ENCODE results near the gene SRPRA.

SRPRA gene

GRCh38 chr11:126281245-126281644 lies 12.6 kb upstream of the SRPRA start:
- Histone ChIP-seq H3K27me3 (ENCODE audit: insufficient read depth, low read length, poor library complexity) (peaks cover 5% of the 10 kb centered on the region), H3K36me3 (ENCODE audit: insufficient read depth, low read length) (peaks cover 15% of the 10 kb centered on the region), H3K79me2 (ENCODE audit: insufficient read depth, low read length) (peaks cover 2% of the 10 kb centered on the region; the same call in 1 of the 2 replicates), H4K20me1 (ENCODE audit: insufficient read depth, low read length) (no peaks in the 10 kb centered on the region), H3K9ac (ENCODE audit: low read depth, low read length) (no peak overlapping the region), H3K4me1 (ENCODE audit: insufficient read depth, low read length) (peaks cover 25% of the 10 kb centered on the region), H2AFZ (ENCODE audit: low read depth, low read length) (no peak overlapping the region), H3K9me3 (ENCODE audit: insufficient read depth, low read length, severe bottlenecking) (no peaks in the 10 kb centered on the region), H3K4me3 (ENCODE audit: low read depth in 1 of 2, low read length in 2 of 2) (no peak overlapping the region), H3K4me2 (ENCODE audit: insufficient read depth, low read length) (no peak overlapping the region), H3K27ac (ENCODE audit: low read length) (no peak overlapping the region)
- no peak for DNase-seq
- TF ChIP-seq, protein P1, sequence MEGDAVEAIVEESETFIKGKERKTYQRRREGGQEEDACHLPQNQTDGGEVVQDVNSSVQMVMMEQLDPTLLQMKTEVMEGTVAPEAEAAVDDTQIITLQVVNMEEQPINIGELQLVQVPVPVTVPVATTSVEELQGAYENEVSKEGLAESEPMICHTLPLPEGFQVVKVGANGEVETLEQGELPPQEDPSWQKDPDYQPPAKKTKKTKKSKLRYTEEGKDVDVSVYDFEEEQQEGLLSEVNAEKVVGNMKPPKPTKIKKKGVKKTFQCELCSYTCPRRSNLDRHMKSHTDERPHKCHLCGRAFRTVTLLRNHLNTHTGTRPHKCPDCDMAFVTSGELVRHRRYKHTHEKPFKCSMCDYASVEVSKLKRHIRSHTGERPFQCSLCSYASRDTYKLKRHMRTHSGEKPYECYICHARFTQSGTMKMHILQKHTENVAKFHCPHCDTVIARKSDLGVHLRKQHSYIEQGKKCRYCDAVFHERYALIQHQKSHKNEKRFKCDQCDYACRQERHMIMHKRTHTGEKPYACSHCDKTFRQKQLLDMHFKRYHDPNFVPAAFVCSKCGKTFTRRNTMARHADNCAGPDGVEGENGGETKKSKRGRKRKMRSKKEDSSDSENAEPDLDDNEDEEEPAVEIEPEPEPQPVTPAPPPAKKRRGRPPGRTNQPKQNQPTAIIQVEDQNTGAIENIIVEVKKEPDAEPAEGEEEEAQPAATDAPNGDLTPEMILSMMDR (IDR thresholded peaks at IDR 0.05; ENCODE audit: borderline replicate concordance, extremely low read depth, low read length, poor library complexity, severe bottlenecking): no peak
- no peak for TF ChIP-seq EZH2 (IDR thresholded peaks at IDR 0.05; ENCODE audit: borderline replicate concordance, low read depth, low read length, severe bottlenecking)
- ATAC-seq (ENCODE audit: insufficient read depth, low read depth): no peak

DNA sequence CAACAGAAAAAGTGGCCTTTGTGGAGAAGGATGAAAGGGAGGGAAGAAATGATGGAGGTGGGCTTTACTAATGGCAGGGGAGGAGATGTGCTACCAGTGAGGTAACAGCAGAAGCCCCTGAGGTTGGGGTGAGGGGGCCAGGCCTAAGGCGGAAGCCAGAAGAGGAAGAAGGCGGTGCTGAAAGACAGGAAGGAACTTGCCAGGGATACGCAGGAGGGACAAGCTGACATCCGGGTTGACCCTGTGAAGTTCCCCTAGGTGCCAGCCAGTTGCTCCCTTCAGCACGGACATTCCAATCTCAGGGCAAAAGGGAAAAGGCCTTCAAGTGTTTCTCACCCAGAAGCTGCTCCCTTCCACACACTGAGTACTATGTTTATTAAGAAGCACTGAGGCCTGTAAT lies 11.9 kb upstream of the SRPRA start:
- no peak overlapping the region for H3K9ac ChIP-seq (ENCODE audit: low read depth, low read length)

DNA sequence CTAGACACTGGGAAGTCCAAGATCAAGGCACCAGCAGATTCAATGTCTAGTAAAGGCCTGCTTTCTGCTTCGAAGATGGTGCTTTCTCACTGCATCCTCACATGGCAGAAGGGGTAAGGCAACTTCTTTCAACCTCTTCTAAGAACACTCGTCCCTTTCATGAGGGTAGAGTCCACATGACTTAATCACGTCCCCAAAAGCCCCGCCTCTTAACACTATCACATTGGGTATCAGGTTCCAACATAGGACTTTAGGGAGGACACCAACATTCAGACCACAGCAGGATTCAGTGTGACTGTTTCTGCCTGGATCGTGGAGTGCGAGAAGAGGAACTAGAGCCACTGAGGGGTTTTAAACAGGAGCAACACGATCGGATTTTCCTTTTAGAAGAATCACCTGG lies 10.5 kb upstream of the SRPRA start:
- Histone ChIP-seq H3K27me3 (ENCODE audit: insufficient read depth, low read length, poor library complexity) (peaks cover 5% of the 10 kb centered on the region), H3K27ac (ENCODE audit: low read length) (no peak overlapping the region), H3K9me3 (ENCODE audit: insufficient read depth, low read length, severe bottlenecking) (no peaks in the 10 kb centered on the region), H3K4me2 (ENCODE audit: insufficient read depth, low read length) (no peak overlapping the region), H3K9ac (ENCODE audit: low read depth, low read length) (no peak overlapping the region), H4K20me1 (ENCODE audit: insufficient read depth, low read length) (no peaks in the 10 kb centered on the region), H2AFZ (ENCODE audit: low read depth, low read length) (no peak overlapping the region), H3K4me3 (ENCODE audit: low read depth in 1 of 2, low read length in 2 of 2) (no peak overlapping the region), H3K79me2 (ENCODE audit: insufficient read depth, low read length) (peaks cover 5% of the 10 kb centered on the region; the same call in 1 of the 2 replicates), H3K4me1 (ENCODE audit: insufficient read depth, low read length) (peaks cover 25% of the 10 kb centered on the region), H3K36me3 (ENCODE audit: insufficient read depth, low read length) (peaks cover 33% of the 10 kb centered on the region)
- DNase-seq: no peak
- ATAC-seq (ENCODE audit: insufficient read depth, low read depth): no peak
- TF ChIP-seq, protein P1 (IDR thresholded peaks at IDR 0.05; ENCODE audit: borderline replicate concordance, extremely low read depth, low read length, poor library complexity, severe bottlenecking): no peak
- TF ChIP-seq EZH2 (IDR thresholded peaks at IDR 0.05; ENCODE audit: borderline replicate concordance, low read depth, low read length, severe bottlenecking): no peak

More for the DNA sequence above, 11.9 kb upstream of the SRPRA start:
- TF ChIP-seq, protein P1 (IDR thresholded peaks at IDR 0.05; ENCODE audit: borderline replicate concordance, extremely low read depth, low read length, poor library complexity, severe bottlenecking): no peak
- TF ChIP-seq EZH2 (IDR thresholded peaks at IDR 0.05; ENCODE audit: borderline replicate concordance, low read depth, low read length, severe bottlenecking): no peak
- Histone ChIP-seq H3K9me3 (ENCODE audit: insufficient read depth, low read length, severe bottlenecking) (no peaks in the 10 kb centered on the region), H3K27ac (ENCODE audit: low read length) (no peak overlapping the region), H3K4me3 (ENCODE audit: low read depth in 1 of 2, low read length in 2 of 2) (no peak overlapping the region), H3K27me3 (ENCODE audit: insufficient read depth, low read length, poor library complexity) (peaks cover 5% of the 10 kb centered on the region), H3K4me2 (ENCODE audit: insufficient read depth, low read length) (no peak overlapping the region), H3K4me1 (ENCODE audit: insufficient read depth, low read length) (peaks cover 30% of the 10 kb centered on the region), H4K20me1 (ENCODE audit: insufficient read depth, low read length) (no peaks in the 10 kb centered on the region), H3K36me3 (ENCODE audit: insufficient read depth, low read length) (peaks cover 21% of the 10 kb centered on the region), H3K79me2 (ENCODE audit: insufficient read depth, low read length) (peaks cover 5% of the 10 kb centered on the region; the same call in 1 of the 2 replicates), H2AFZ (ENCODE audit: low read depth, low read length) (no peak overlapping the region)
- DNase-seq (no peak), ATAC-seq (ENCODE audit: insufficient read depth, low read depth) (no peak)

- no peaks in the 10 kb centered on the region for H3K9me3 ChIP-seq (ENCODE audit: insufficient read depth, low read length, severe bottlenecking)
- no peaks in the 10 kb centered on the region for H3K27me3 ChIP-seq (ENCODE audit: insufficient read depth, low read length, poor library complexity)
- DNase-seq (no peak), ATAC-seq (ENCODE audit: insufficient read depth, low read depth) (no peak)
- peaks cover 11% of the 10 kb centered on the region for H3K4me1 ChIP-seq (ENCODE audit: insufficient read depth, low read length)
- H3K79me2 ChIP-seq (ENCODE audit: insufficient read depth, low read length): peaks cover 3% of the 10 kb centered on the region; the same call in 1 of the 2 replicates
- H3K27ac ChIP-seq (ENCODE audit: low read length): no peak overlapping the region
- no peaks in the 10 kb centered on the region for H4K20me1 ChIP-seq (ENCODE audit: insufficient read depth, low read length)
- no peak overlapping the region for H3K9ac ChIP-seq (ENCODE audit: low read depth, low read length)
- no peak overlapping the region for H2AFZ ChIP-seq (ENCODE audit: low read depth, low read length)
- H3K4me2 ChIP-seq (ENCODE audit: insufficient read depth, low read length): no peak overlapping the region
- TF ChIP-seq, protein P1 (IDR thresholded peaks at IDR 0.05; ENCODE audit: borderline replicate concordance, extremely low read depth, low read length, poor library complexity, severe bottlenecking): no peak
- TF ChIP-seq EZH2 (IDR thresholded peaks at IDR 0.05; ENCODE audit: borderline replicate concordance, low read depth, low read length, severe bottlenecking): no peak
- H3K4me3 ChIP-seq (ENCODE audit: low read depth in 1 of 2, low read length in 2 of 2): no peak overlapping the region
- H3K36me3 ChIP-seq (ENCODE audit: insufficient read depth, low read length): peaks cover 48% of the 10 kb centered on the region
These were observed 9.1 kb upstream of the SRPRA start for GRCh38 chr11:126277780-126278179.

Data from DND-41 (cell line).